IMR-90 (cell line): ENCODE data around the gene CDKL5. TPM values are rescaled to one million over a fixed set of nuclear protein-coding genes. Genes with fewer than 3 reads are reported as not detected.

ENCODE experiments used
- ATAC-seq: fragments of 200-7000 bp; cut with Tn5 transposase; 2 replicates; pipeline ENCODE4 v1.9.1; 2020; ENCODE audit warnings: low read depth, mild to moderate bottlenecking, moderate library complexity
- BruUV-seq: library from RNA; stranded (reverse); fragments of 400-500 nt; replicated peaks from 2 replicates; lab custom pipeline; 2021; lab: Mats Ljungman, UMichigan
- CTCF ChIA-PET: fragments of 300-600 bp; formaldehyde crosslinking; extraction: SDS; loops from one replicate; lab custom pipeline; 2021; ENCODE audit warnings: antibody characterized with exemption; lab: Yijun Ruan, JAX
- POLR2A ChIA-PET: fragments of 300-600 bp; sonication (Branson Sonifier 250); formaldehyde crosslinking; loops from one replicate; lab custom pipeline; 2022; ENCODE audit warnings: antibody characterized with exemption; ENCODE audit not compliant: unreplicated experiment; lab: Charles Lee
- DNase-seq: peaks from one replicate; pipeline ENCODE4 v3.0.0; 2013
- H2AFZ ChIP-seq: replicated peaks from 2 replicates; pipeline ENCODE3; 2013; ENCODE audit warnings: low read length, mild to moderate bottlenecking; ENCODE audit not compliant: poor library complexity
- H2AK5ac ChIP-seq: 2 replicates; pipeline ENCODE4 v1.6.1; 2013; ENCODE audit warnings: low read depth, low read length, inconsistent platforms
- H2AK9ac ChIP-seq: replicated peaks from 2 replicates; pipeline ENCODE3; 2013; ENCODE audit warnings: mild to moderate bottlenecking, low read depth, low read length, moderate library complexity; ENCODE audit not compliant: poor library complexity
- H2BK120ac ChIP-seq: 2 replicates; pipeline ENCODE4 v1.6.1; 2013; ENCODE audit warnings: low read depth, low read length, inconsistent platforms
- H2BK15ac ChIP-seq: 3 replicates; pipeline ENCODE4 v1.6.1; 2013; ENCODE audit warnings: low read depth, low read length, inconsistent platforms
- H2BK20ac ChIP-seq: 2 replicates; pipeline ENCODE4 v1.6.1; 2013; ENCODE audit warnings: low read depth, mild to moderate bottlenecking, inconsistent platforms, low read length, moderate library complexity
- H2BK5ac ChIP-seq: 2 replicates; pipeline ENCODE4 v1.6.1; 2013; ENCODE audit warnings: mild to moderate bottlenecking, low read depth, low read length, inconsistent platforms; ENCODE audit not compliant: poor library complexity, severe bottlenecking
- H3K14ac ChIP-seq: replicated peaks from 2 replicates; pipeline ENCODE4 v1.6.1; 2013; ENCODE audit warnings: low read depth, low read length, inconsistent platforms
- H3K18ac ChIP-seq: 2 replicates; pipeline ENCODE4 v1.6.1; 2013; ENCODE audit warnings: low read depth, low read length, control low read depth
- H3K23ac ChIP-seq: 2 replicates; pipeline ENCODE4 v1.6.1; 2013; ENCODE audit warnings: low read depth, low read length, inconsistent platforms
- H3K27ac ChIP-seq: 2 replicates; pipeline ENCODE4 v1.5.1; 2013; ENCODE audit warnings: mild to moderate bottlenecking, control low read depth, low read length; ENCODE audit not compliant: insufficient read depth
- H3K27me3 ChIP-seq: 2 replicates; pipeline ENCODE4 v1.6.1; 2013; ENCODE audit warnings: low read length; ENCODE audit not compliant: control insufficient read depth, insufficient read depth
- H3K36me3 ChIP-seq: 2 replicates; pipeline ENCODE4 v1.6.1; 2013; ENCODE audit warnings: low read length, mixed read lengths; ENCODE audit not compliant: control insufficient read depth, insufficient read depth
- H3K4ac ChIP-seq: 2 replicates; pipeline ENCODE4 v1.6.1; 2013; ENCODE audit warnings: low read depth, low read length, inconsistent platforms
- H3K4me1 ChIP-seq: 2 replicates; pipeline ENCODE4 v1.6.1; 2013; ENCODE audit warnings: low read length, mixed read lengths; ENCODE audit not compliant: control insufficient read depth, insufficient read depth
- H3K4me2 ChIP-seq: 2 replicates; pipeline ENCODE4 v1.6.1; 2013; ENCODE audit warnings: low read depth, mild to moderate bottlenecking, control low read depth, low read length, moderate library complexity
- H3K4me3 ChIP-seq: 2 replicates; pipeline ENCODE4 v1.5.1; 2013; ENCODE audit warnings: low read depth, mild to moderate bottlenecking, control low read depth, low read length, moderate library complexity; ENCODE audit not compliant: insufficient read depth
- H3K56ac ChIP-seq: 2 replicates; pipeline ENCODE4 v1.6.1; 2013; ENCODE audit warnings: low read length, inconsistent platforms; ENCODE audit not compliant: insufficient read depth; ENCODE audit errors: extremely low read depth
- H3K79me1 ChIP-seq, 2 experiments: 2 replicates each; pipeline ENCODE4 v1.6.1; 2013; ENCODE audit warnings: low read length in 2 of 2, inconsistent platforms in 1 of 2, low read depth in 1 of 2
- H3K9ac ChIP-seq: 2 replicates; pipeline ENCODE4 v1.6.1; 2013; ENCODE audit warnings: low read depth, low read length, control low read depth
- H3K9me1 ChIP-seq: 2 replicates; pipeline ENCODE4 v1.6.1; 2013; ENCODE audit warnings: low read length, inconsistent platforms; ENCODE audit not compliant: insufficient read depth
- H3K9me3 ChIP-seq: 2 replicates; pipeline ENCODE4 v1.6.1; 2013; ENCODE audit warnings: low read length; ENCODE audit not compliant: control insufficient read depth, insufficient read depth
- H4K20me1 ChIP-seq: 2 replicates; pipeline ENCODE4 v1.6.1; 2013; ENCODE audit warnings: low read length, inconsistent platforms; ENCODE audit not compliant: insufficient read depth
- H4K5ac ChIP-seq: 2 replicates; pipeline ENCODE4 v1.6.1; 2013; ENCODE audit warnings: mild to moderate bottlenecking, low read depth, low read length, control low read depth
- H4K8ac ChIP-seq, 2 experiments: 2 replicates each; pipeline ENCODE4 v1.6.1; 2013; ENCODE audit warnings: low read depth in 2 of 2, low read length in 2 of 2, control low read depth in 1 of 2, inconsistent platforms in 1 of 2
- H4K91ac ChIP-seq: 2 replicates; pipeline ENCODE4 v1.6.1; 2013; ENCODE audit warnings: low read depth, low read length, inconsistent platforms; ENCODE audit not compliant: insufficient read depth
- CHD1 ChIP-seq: IDR thresholded peaks from 2 replicates; pipeline ENCODE4 v1.6.1; 2012; ENCODE audit warnings: low read depth, low read length, improper control_type of control experiment
- FOS ChIP-seq: fragments of 150-350 bp; IDR thresholded peaks from 2 replicates; pipeline ENCODE4 v1.6.1; 2016; ENCODE audit warnings: low read depth, low read length
- MAFK ChIP-seq: IDR thresholded peaks from 2 replicates; pipeline ENCODE4 v1.6.1; 2012; ENCODE audit warnings: low read depth, low read length, improper control_type of control experiment
- MXI1 ChIP-seq: IDR thresholded peaks from 2 replicates; pipeline ENCODE4 v1.6.1; 2012; ENCODE audit warnings: low read depth, mild to moderate bottlenecking, low read length, moderate library complexity, borderline replicate concordance
- POLR2A ChIP-seq: IDR thresholded peaks from 2 replicates; pipeline ENCODE4 v1.6.1; 2012; ENCODE audit warnings: mild to moderate bottlenecking, low read depth, low read length
- WGBS, 2 experiments: methylation state at CpG; one replicate each; pipeline versions ENCODE4 v1.1.5 to v1.1.7; 2013; ENCODE audit warnings: missing lambda C conversion rate in 2 of 2; ENCODE audit not compliant: insufficient read length in 1 of 2; ENCODE audit errors: extremely low coverage in 2 of 2; 5-methylcytosine and 5-hydroxymethylcytosine counted together
- dilution Hi-C: fragments of 300-500 bp; cut with HindIII; formaldehyde crosslinking; loops from one replicate; pipeline ENCODE4 v1.14.3; 2018; ENCODE audit warnings: low sequenced_read_pairs; ENCODE audit not compliant: unreplicated experiment
- in situ Hi-C: fragments of 300-500 bp; cut with MboI; formaldehyde crosslinking; loops from 3 replicates; pipeline ENCODE4 v1.14.3; 2019; ENCODE audit warnings: low sequenced_read_pairs, inconsistent platforms, mixed read lengths
- intact Hi-C: fragments of 100-400 bp; cut with micrococcal nuclease; formaldehyde crosslinking; loops from 2 replicates; pipeline ENCODE4 v1.10.0; 2022
- polyA plus RNA-seq, 3 experiments: library from polyadenylated mRNA; depleted of rRNA; stranded (reverse); fragments of >200 nt; gene quantifications; 2 replicates each; pipeline ENCODE4 v1.2.3, GENCODE V29; 2012; ENCODE audit warnings: low replicate concordance in 1 of 3
- total RNA-seq: library from RNA; depleted of rRNA; stranded (reverse); fragments of >200 nt; gene quantifications from 2 replicates; pipeline ENCODE4 v1.2.3, GENCODE V29; 2012
- TF ChIP-seq, protein P1 (sequence below): fragments of 150-350 bp; IDR thresholded peaks from 2 replicates; pipeline ENCODE4 v1.6.1; 2017; ENCODE audit warnings: mild to moderate bottlenecking, antibody characterized with exemption, low read length, low read depth

The CDKL5 gene
- total and polyA plus RNA-seq, 2 of the 4 experiments (the other 2 are of a cell fraction), result 3.5 to 9.7 TPM

DNA sequence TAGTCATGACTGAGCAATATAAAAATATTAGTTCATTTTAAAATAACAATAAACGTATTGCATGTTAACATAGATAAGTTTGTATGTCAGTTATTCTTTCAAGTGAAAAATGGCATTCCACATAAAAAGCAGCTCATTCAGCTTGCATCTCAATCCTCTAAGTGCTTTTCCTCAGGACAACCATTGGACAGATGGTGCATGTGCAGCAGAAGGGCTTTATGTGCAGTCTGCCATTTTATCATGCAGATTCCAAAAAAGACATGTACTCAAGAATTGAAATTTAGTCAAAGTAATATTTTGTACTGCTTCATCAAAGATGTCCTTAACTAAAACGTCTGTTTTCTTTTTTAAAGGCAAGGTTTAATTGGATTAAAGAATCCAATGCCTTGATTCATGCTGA is 153.1 kb downstream of the CDKL5 start:
- no peak overlapping the region for H3K56ac ChIP-seq
- no peaks in the 10 kb centered on the region for H3K9me3 ChIP-seq
- intact Hi-C loops (loop anchor here (10.0 kb wide), 1 partner anchor 154 kb away; the partner anchor contains the start of gene CDKL5), dilution Hi-C loops (no loop called here), in situ Hi-C loops (no loop called here)
- 0 out of 2 replicates have a peak, but pooled peaks cover 2% of the 10 kb centered on the region for H3K4me1 ChIP-seq
- no peaks in the 10 kb centered on the region for H3K27me3 ChIP-seq
- TF ChIP-seq MXI1, result no peak
- no peak for TF ChIP-seq CHD1
- TF ChIP-seq POLR2A, result no peak
- TF ChIP-seq, protein P1, sequence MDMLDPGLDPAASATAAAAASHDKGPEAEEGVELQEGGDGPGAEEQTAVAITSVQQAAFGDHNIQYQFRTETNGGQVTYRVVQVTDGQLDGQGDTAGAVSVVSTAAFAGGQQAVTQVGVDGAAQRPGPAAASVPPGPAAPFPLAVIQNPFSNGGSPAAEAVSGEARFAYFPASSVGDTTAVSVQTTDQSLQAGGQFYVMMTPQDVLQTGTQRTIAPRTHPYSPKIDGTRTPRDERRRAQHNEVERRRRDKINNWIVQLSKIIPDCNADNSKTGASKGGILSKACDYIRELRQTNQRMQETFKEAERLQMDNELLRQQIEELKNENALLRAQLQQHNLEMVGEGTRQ, result no peak
- TF ChIP-seq MAFK, result no peak
- TF ChIP-seq FOS, result no peak
- no peaks in the 10 kb centered on the region; the same call in 1 of the 2 replicates for H3K36me3 ChIP-seq
- no peak overlapping the region for H3K18ac ChIP-seq
- H3K4me2 ChIP-seq, result no peak overlapping the region
- 0 out of 4 replicates have a peak, but pooled peaks cover 0 to under 1% of the 10 kb centered on the region in 2 experiments for H3K79me1 ChIP-seq
- no peak overlapping the region for H2AFZ ChIP-seq
- no peak overlapping the region for H2AK5ac ChIP-seq
- H2BK20ac ChIP-seq, result no peak overlapping the region
- no peak overlapping the region for H3K14ac ChIP-seq
- DNase-seq (no peak), ATAC-seq (no peak)
- no peak overlapping the region for H2AK9ac ChIP-seq
- no peaks in the 10 kb centered on the region for H4K20me1 ChIP-seq
- no CpG with 5 or more reads among the region's 2 CpGs for WGBS, 2 experiments
- no peak overlapping the region for H4K5ac ChIP-seq
- no peak overlapping the region for H2BK120ac ChIP-seq
- H3K23ac ChIP-seq, result no peak overlapping the region
- POLR2A ChIA-PET, result no interaction called here
- H3K4me3 ChIP-seq, result no peak overlapping the region
- no peak overlapping the region for H4K8ac ChIP-seq
- no peak overlapping the region for H2BK5ac ChIP-seq
- no TSS peak for BruUV-seq
- H3K4ac ChIP-seq, result no peak overlapping the region
- H3K9me1 ChIP-seq, result no peaks in the 10 kb centered on the region; the same call in 1 of the 2 replicates
- H3K9ac ChIP-seq, result no peak overlapping the region
- no peak overlapping the region for H3K27ac ChIP-seq
- CTCF ChIA-PET, result no interaction called here
- no peak overlapping the region for H2BK15ac ChIP-seq
- no peak overlapping the region for H4K91ac ChIP-seq
